Astrocyte (in vitro differentiated cells and primary cell): ENCODE data around the gene MUC5AC. TPM values are rescaled to one million over a fixed set of nuclear protein-coding genes. Genes with fewer than 3 reads are reported as not detected.

Experiments
- DNase-seq: peaks from one replicate; pipeline ENCODE4 v3.0.0-alpha.2; 2010; ENCODE audit warnings: low read depth
- FAIRE-seq: peaks from 2 replicates; lab custom pipeline; 2011; peaks lifted over from hg19 to GRCh38; lab: Jason Lieb, UNC
- H2AFZ ChIP-seq: 2 replicates; pipeline ENCODE4 v1.6.0; 2012; ENCODE audit warnings: low read depth, low read length, inconsistent platforms
- H3K27ac ChIP-seq: 2 replicates; pipeline ENCODE4 v1.5.1; 2011; ENCODE audit warnings: low read depth, low read length, inconsistent platforms
- H3K27me3 ChIP-seq: 2 replicates; pipeline ENCODE4 v1.6.0; 2011; ENCODE audit warnings: low read length, inconsistent platforms; ENCODE audit not compliant: insufficient read depth
- H3K36me3 ChIP-seq: 2 replicates; pipeline ENCODE4 v1.5.1; 2011; ENCODE audit warnings: low read length, inconsistent platforms; ENCODE audit not compliant: insufficient read depth
- H3K4me1 ChIP-seq: 2 replicates; pipeline ENCODE4 v1.5.1; 2011; ENCODE audit warnings: low read length, inconsistent platforms; ENCODE audit not compliant: insufficient read depth
- H3K4me2 ChIP-seq: 2 replicates; pipeline ENCODE4 v1.6.0; 2012; ENCODE audit warnings: low read length, inconsistent platforms
- H3K4me3 ChIP-seq: 2 replicates; pipeline ENCODE4 v1.5.1; 2011; ENCODE audit warnings: low read depth, mild to moderate bottlenecking, low read length, inconsistent platforms; ENCODE audit not compliant: insufficient read depth
- H3K79me2 ChIP-seq: 2 replicates; pipeline ENCODE4 v1.6.0; 2012; ENCODE audit warnings: mild to moderate bottlenecking, low read length, inconsistent platforms; ENCODE audit not compliant: insufficient read depth
- H3K9ac ChIP-seq: 2 replicates; pipeline ENCODE4 v1.6.0; 2012; ENCODE audit warnings: mild to moderate bottlenecking, low read length, inconsistent platforms
- H3K9me3 ChIP-seq: 2 replicates; pipeline ENCODE4 v1.5.1; 2012; ENCODE audit warnings: low read depth, mild to moderate bottlenecking, low read length, inconsistent platforms; ENCODE audit not compliant: insufficient read depth
- H4K20me1 ChIP-seq: 2 replicates; pipeline ENCODE4 v1.6.0; 2012; ENCODE audit warnings: low read length, inconsistent platforms; ENCODE audit not compliant: insufficient read depth
- H3K27ac Mint-ChIP-seq: one replicate; pipeline ENCODE4 v1.8.0; 2021; ENCODE audit warnings: mild to moderate bottlenecking, mixed read lengths; ENCODE audit not compliant: unreplicated experiment
- H3K27me3 Mint-ChIP-seq: one replicate; pipeline ENCODE4 v1.8.0; 2021; ENCODE audit warnings: low read depth, mixed read lengths; ENCODE audit not compliant: unreplicated experiment
- H3K36me3 Mint-ChIP-seq: one replicate; pipeline ENCODE4 v1.8.0; 2021; ENCODE audit warnings: low read depth, mixed read lengths; ENCODE audit not compliant: unreplicated experiment
- H3K4me1 Mint-ChIP-seq: one replicate; pipeline ENCODE4 v1.8.0; 2021; ENCODE audit warnings: low read depth, mixed read lengths; ENCODE audit not compliant: unreplicated experiment
- H3K4me3 Mint-ChIP-seq: one replicate; pipeline ENCODE4 v1.8.0; 2021; ENCODE audit warnings: mild to moderate bottlenecking, moderate library complexity, mixed read lengths; ENCODE audit not compliant: unreplicated experiment
- H3K9me3 Mint-ChIP-seq: one replicate; pipeline ENCODE4 v1.8.0; 2021; ENCODE audit warnings: mild to moderate bottlenecking, mixed read lengths; ENCODE audit not compliant: unreplicated experiment
- CTCF ChIP-seq: IDR thresholded peaks from 2 replicates; pipeline ENCODE4 v1.5.1; 2011; ENCODE audit warnings: low read depth, mild to moderate bottlenecking, inconsistent platforms, low read length, moderate library complexity; ENCODE audit not compliant: insufficient read depth
- EZH2 ChIP-seq: IDR thresholded peaks from 2 replicates; pipeline ENCODE4 v1.6.1; 2012; ENCODE audit warnings: mild to moderate bottlenecking, low read length, inconsistent platforms; ENCODE audit not compliant: insufficient read depth
- total RNA-seq: library from RNA; stranded (reverse); gene quantifications from 2 replicates; pipeline ENCODE4 v1.2.1, GENCODE V29; 2021

The MUC5AC gene
- total RNA-seq, 1 donor from 2014 or later = not detected

- H3K4me3 ChIP-seq = no peak overlapping the region
- Mint-ChIP-seq H3K27me3 (peaks cover 8% of the 10 kb centered on the region), H3K9me3 (no peaks in the 10 kb centered on the region), H3K4me3 (no peak overlapping the region), H3K27ac (no peak overlapping the region), H3K36me3 (no peaks in the 10 kb centered on the region), H3K4me1 (no peaks in the 10 kb centered on the region)
- H3K27me3 ChIP-seq = no peaks in the 10 kb centered on the region
- no peaks in the 10 kb centered on the region for H4K20me1 ChIP-seq
- no peak for TF ChIP-seq EZH2
- no peak for TF ChIP-seq CTCF
- H3K9me3 ChIP-seq = no peaks in the 10 kb centered on the region
- H3K79me2 ChIP-seq = no peaks in the 10 kb centered on the region
- no peak overlapping the region for H3K9ac ChIP-seq
- FAIRE-seq (no peak), DNase-seq (no peak)
- no peaks in the 10 kb centered on the region for H3K36me3 ChIP-seq
- H3K4me2 ChIP-seq = no peak overlapping the region
- no peak overlapping the region for H2AFZ ChIP-seq
- H3K4me1 ChIP-seq = no peaks in the 10 kb centered on the region
- H3K27ac ChIP-seq = no peak overlapping the region
These were observed 67.0 kb downstream of the MUC5AC start for GRCh38 chr11:1224491-1225385.

DNA sequence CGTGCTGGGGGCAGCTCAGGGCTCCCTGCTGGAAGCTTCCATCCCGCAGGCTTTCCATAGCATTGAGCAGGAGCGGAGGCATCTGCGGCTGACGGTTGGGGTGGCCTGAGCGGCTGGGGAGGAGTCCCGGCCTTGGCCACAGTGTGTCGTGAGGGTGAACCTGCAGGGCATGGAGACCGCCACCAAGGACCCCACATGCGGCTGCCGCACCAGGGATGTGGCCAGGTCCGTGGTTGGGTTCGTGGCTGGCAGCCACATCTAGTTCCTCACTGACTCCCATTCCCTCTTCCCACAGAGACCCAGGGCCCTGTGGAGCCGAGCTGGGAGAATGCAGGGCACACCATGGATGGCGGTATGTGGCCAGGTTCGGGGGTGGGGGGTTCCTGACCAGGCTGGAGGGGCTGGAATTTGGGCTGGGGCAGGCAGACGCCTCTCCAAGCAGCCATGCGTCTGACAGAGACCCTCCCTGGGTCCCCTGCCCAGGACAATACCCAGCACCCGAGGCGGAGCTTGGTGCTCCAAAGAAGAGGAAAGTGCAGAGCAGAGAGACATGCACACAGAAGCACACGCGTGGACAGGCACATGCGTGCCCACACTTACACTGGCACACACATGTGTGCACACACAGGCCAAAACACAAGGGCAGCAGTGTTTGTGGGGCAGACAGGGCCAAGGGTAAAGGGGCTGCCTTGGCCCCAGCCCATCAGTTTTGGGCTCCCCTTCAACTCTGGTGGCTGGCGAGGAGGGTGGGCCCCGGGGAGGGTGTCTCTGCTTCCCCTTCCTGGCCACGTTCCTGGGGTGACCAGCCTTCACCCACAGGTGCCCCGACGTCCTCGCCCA is 67.9 kb downstream of the MUC5AC start:
- Histone ChIP-seq H3K4me1 (no peaks in the 10 kb centered on the region), H4K20me1 (no peaks in the 10 kb centered on the region), H3K9ac (no peak overlapping the region), H3K27ac (no peak overlapping the region), H3K27me3 (no peaks in the 10 kb centered on the region), H2AFZ (no peak overlapping the region), H3K9me3 (no peaks in the 10 kb centered on the region), H3K79me2 (no peaks in the 10 kb centered on the region), H3K36me3 (no peaks in the 10 kb centered on the region), H3K4me3 (no peak overlapping the region), H3K4me2 (no peak overlapping the region)
- Mint-ChIP-seq H3K4me3 (no peak overlapping the region), H3K27me3 (peaks cover 14% of the 10 kb centered on the region), H3K36me3 (no peaks in the 10 kb centered on the region), H3K4me1 (no peaks in the 10 kb centered on the region), H3K27ac (no peak overlapping the region), H3K9me3 (no peaks in the 10 kb centered on the region)
- FAIRE-seq (no peak), DNase-seq (no peak)
- TF ChIP-seq EZH2 (no peak), CTCF (no peak)
